ENCODE data around the gene ESPN.
A peak's percentile ranks its signal among the peaks of the same experiment; 100 is the strongest.
"Not testable (repeated sequence)": the region's sequence is repeated elsewhere in the genome, so short reads cannot be mapped to it uniquely, and the experiment has no call there.

ESPN gene

GRCh38 chr1:6440198-6441126, 15.9 kb downstream of the ESPN start:
- H3K27ac Mint-ChIP-seq, result no peak overlapping the region
- peaks cover 8% of the 10 kb centered on the region for H3K4me1 Mint-ChIP-seq
- DNase-seq, result peak; percentile 86
- H3K4me3 Mint-ChIP-seq, result peak overlapping the region; percentile 6
- no peaks in the 10 kb centered on the region for H3K36me3 Mint-ChIP-seq
- peaks cover 91% of the 10 kb centered on the region for H3K27me3 Mint-ChIP-seq
- CTCF ChIA-PET, result interaction anchor here (1.1 to 8.7 kb wide), 7 partner anchors 9 to 81 kb away, joined by 3 to 78 read pairs (median 5); partner anchors contain the start of gene HES2
- H3K9me3 Mint-ChIP-seq, result no peaks in the 10 kb centered on the region

DNA sequence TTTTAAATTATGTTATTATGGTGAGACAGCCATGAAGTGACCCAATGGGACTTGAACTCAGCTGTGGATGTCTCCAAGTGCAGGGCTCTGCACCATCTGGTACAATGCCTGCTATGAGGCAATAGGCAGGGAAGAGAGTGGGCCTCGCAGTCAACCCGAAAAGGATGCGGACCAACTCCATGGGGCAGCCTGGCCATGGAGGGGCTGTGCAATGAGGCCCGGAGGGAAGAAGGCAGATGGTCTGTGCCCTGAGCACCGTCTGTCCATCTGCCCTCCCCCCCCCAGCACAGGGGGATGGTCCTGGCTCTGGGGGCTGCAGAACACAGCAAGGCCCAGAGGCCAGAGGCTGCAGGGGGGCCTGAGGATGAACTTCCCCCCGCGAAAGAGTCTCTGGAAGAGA, 17.0 kb downstream of the ESPN start:
- no peaks in the 10 kb centered on the region for H3K9me3 Mint-ChIP-seq
- CTCF ChIA-PET, result interaction anchor here (0.6 to 8.7 kb wide), 5 partner anchors 13 to 82 kb away, joined by 3 to 78 read pairs (median 4); partner anchors contain the start of gene HES2

DNA sequence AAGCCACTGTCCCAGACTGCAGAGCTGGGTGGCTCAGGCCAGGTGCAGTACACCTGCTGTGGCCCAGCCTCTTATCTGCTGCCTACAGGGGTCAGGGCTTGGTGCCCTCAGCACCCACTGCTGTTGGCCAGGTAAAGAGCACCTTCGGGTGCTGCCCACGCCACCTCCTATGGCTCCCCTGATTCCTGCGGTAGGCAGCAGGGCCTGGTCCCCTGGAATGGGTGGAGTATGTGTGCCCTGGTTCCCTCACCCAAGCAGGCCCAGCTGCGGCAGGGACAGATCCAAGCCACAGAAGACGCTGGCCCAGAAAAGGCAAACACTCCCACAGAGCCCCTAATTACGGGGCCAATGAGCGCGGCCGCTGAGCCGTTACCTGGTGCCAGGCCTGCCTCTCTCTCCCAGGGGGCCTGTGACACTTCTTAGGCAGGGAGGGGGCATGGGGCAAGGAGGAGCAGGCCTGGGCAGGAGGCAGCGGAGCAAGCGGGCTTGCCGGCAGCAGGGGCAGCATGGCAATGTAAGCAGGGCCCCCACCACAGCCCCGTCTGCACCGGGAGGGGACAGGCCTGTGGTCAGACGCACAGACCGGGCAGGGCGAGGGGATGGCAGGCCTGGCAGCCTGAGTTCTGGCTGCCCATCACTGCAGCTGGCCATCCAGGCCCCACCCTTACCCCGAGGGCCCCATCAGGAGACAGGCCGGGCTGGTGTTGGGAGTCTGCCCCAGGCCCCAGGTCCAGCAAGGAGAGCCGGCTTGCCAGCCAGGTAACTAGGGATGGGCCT, 19.0 kb downstream of the ESPN start:
- CTCF ChIA-PET, result interaction anchor here (0.6 to 8.7 kb wide), 4 partner anchors 11 to 24 kb away, joined by 3 to 78 read pairs (median 3); partner anchors contain the start of gene HES2
- no peak for DNase-seq
- Mint-ChIP-seq H3K4me1 (peaks cover 19% of the 10 kb centered on the region), H3K36me3 (no peaks in the 10 kb centered on the region), H3K27me3 (peaks cover 100% of the 10 kb centered on the region), H3K9me3 (no peaks in the 10 kb centered on the region), H3K27ac (no peak overlapping the region), H3K4me3 (no peak overlapping the region)

More for the DNA sequence above, 17.0 kb downstream of the ESPN start:
- Mint-ChIP-seq H3K27me3 (peaks cover 94% of the 10 kb centered on the region), H3K36me3 (no peaks in the 10 kb centered on the region), H3K4me3 (no peak overlapping the region), H3K27ac (no peak overlapping the region), H3K4me1 (peaks cover 10% of the 10 kb centered on the region)
- DNase-seq, result no peak

DNA sequence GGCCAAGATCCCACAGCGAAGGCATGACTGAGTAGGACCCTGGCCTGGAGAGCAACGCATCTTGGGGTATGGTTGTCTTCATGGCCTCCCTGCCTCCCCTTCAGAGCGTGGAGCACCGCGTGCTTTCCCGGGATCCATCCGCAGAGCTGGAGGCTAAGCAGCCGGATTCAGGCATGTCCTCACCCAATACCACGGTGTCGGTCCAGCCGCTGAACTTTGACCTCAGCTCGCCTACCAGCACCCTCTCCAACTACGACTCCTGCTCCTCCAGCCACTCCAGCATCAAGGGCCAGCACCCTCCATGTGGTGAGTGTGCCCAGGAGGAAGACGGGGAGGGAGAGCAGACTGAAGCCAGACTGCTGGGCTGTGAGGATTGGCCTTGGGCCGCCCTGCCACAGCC, 19.8 kb downstream of the ESPN start:
- CTCF ChIA-PET, result interaction anchor here (8.7 kb wide), 1 partner anchor 23 kb away, joined by 78 read pairs; the partner anchor contains the start of gene HES2
- Mint-ChIP-seq H3K4me1 (peaks cover 21% of the 10 kb centered on the region), H3K9me3 (no peaks in the 10 kb centered on the region), H3K36me3 (no peaks in the 10 kb centered on the region), H3K27me3 (peaks cover 99% of the 10 kb centered on the region), H3K4me3 (no peak overlapping the region), H3K27ac (no peak overlapping the region)
- no peak for DNase-seq

DNA sequence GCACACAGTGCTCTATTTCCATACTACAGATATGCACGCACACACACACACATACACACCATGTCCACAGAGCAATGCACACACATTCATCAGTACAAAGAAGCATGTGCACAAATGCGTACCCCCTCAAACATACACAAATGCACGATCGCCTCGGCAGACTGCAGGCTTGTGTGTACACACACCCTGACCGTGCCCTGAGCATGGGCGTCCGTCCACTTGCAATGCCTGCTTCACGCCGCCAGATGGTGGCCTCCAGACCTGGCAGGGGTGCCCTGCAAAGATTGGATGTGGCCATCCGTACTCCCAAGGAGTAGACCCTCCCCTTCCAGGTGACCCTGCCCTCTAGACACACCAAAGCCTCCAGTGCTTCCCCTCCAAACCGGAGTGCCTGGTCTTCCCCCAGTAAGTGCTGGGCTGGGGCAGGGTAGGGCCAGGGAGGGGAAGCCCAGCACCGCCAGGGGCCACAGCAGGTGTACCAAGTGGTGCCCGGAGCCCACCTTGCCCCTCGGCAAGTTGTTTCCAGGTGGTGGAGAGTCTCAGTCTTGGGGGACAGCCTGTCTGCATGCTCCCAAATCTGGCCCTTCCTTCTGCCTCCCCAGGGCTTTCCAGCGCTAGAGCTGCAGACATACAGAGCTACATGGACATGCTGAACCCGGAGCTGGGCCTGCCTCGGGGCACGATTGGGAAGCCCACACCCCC, 20.6 kb downstream of the ESPN start:
- no peaks in the 10 kb centered on the region for H3K9me3 Mint-ChIP-seq
- CTCF ChIA-PET, result interaction anchor here (0.6 to 1.6 kb wide), 4 partner anchors 17 to 162 kb away, joined by 3 to 8 read pairs (median 3); no protein-coding TSS in a partner anchor
- no peaks in the 10 kb centered on the region for H3K36me3 Mint-ChIP-seq
- H3K27me3 Mint-ChIP-seq, result peaks cover 99% of the 10 kb centered on the region
- peak; percentile 61 for DNase-seq
- no peak overlapping the region for H3K27ac Mint-ChIP-seq
- no peak overlapping the region for H3K4me3 Mint-ChIP-seq
- H3K4me1 Mint-ChIP-seq, result peaks cover 23% of the 10 kb centered on the region

GRCh38 chr1:6445929-6446328, 21.4 kb downstream of the ESPN start:
- peaks cover 24% of the 10 kb centered on the region for H3K4me1 Mint-ChIP-seq
- H3K4me3 Mint-ChIP-seq, result not testable (repeated sequence)

GRCh38 chr1:6446665-6447015, 22.1 kb downstream of the ESPN start:
- H3K4me3 Mint-ChIP-seq, result no peak overlapping the region
- H3K4me1 Mint-ChIP-seq, result peaks cover 22% of the 10 kb centered on the region
- no peak overlapping the region for H3K27ac Mint-ChIP-seq
- CTCF ChIA-PET, result interaction anchor here (1.1 to 1.6 kb wide), 4 partner anchors 9 to 30 kb away, joined by 3 to 8 read pairs (median 4); no protein-coding TSS in a partner anchor
- H3K27me3 Mint-ChIP-seq, result peaks cover 99% of the 10 kb centered on the region
- no peaks in the 10 kb centered on the region for H3K36me3 Mint-ChIP-seq
- no peaks in the 10 kb centered on the region for H3K9me3 Mint-ChIP-seq
- no peak for DNase-seq

More at GRCh38 chr1:6445929-6446328, 21.4 kb downstream of the ESPN start:
- H3K27ac Mint-ChIP-seq, H3K9me3 Mint-ChIP-seq, H3K36me3 Mint-ChIP-seq, DNase-seq: not testable (repeated sequence)
- CTCF ChIA-PET, result interaction anchor here (0.7 to 1.6 kb wide), 3 partner anchors 16 to 31 kb away, joined by 3 to 8 read pairs (median 3); no protein-coding TSS in a partner anchor
- H3K27me3 Mint-ChIP-seq, result peaks cover 99% of the 10 kb centered on the region

- Mint-ChIP-seq H3K27ac (no peak overlapping the region), H3K9me3 (no peaks in the 10 kb centered on the region), H3K36me3 (no peaks in the 10 kb centered on the region), H3K4me3 (peak overlapping the region; percentile 21), H3K27me3 (peaks cover 99% of the 10 kb centered on the region), H3K4me1 (peaks cover 22% of the 10 kb centered on the region)
- CTCF ChIA-PET, result interaction anchor here (1.1 to 3.9 kb wide), 3 partner anchors 10 to 42 kb away, joined by 3 to 13 read pairs (median 4); no protein-coding TSS in a partner anchor
- no peak for DNase-seq
Observed at GRCh38 chr1:6447016-6447817, 22.6 kb downstream of the ESPN start.

DNA sequence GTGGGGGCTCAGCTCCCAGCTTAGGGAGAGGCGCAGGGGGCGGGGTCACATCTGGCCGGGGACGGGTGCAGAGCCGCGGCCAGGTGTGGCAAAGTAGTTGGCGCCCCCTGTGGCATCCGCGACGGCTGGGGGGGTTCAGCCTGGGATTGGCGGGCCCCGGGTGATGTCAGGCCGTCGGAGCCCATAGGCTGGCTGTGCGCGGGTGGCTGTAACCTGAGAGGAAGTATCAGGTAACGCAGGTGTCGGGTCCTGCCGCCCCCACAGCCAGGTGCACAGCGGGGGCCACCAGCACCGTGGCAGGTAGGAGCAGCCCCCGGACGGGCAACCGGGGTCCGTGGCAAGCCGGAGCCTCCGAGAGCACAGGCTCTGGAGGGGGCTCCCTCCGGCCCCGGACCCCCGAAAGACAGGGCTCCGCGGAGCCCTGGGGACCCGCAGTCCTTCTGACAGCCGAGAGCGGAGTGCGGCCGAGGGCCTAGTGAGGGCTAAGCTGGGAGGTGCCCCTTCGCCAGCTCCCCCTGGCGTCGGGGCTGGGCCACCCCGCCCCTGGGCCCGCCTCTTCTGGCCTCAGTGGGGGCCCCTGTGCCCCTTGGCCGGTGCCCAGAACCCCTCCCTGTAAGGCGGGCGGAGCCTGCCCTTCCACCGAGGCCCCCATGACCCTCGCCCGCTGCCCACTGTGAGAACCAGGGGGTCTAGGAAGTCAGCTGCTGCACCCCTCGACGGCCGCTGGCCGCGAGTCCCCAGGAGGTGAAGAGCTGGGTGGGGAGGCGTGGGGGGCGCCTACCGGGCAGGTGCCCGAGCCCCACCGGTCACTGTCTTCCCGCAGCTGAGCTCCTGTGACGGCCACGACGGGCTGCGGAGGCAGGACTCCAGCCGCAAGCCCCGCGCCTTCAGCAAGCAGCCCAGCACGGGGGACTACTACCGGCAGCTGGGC, 23.5 kb downstream of the ESPN start:
- Mint-ChIP-seq H3K27me3 (peaks cover 99% of the 10 kb centered on the region), H3K36me3 (no peaks in the 10 kb centered on the region), H3K4me1 (peaks cover 22% of the 10 kb centered on the region), H3K4me3 (peak overlapping the region; percentile 21), H3K27ac (no peak overlapping the region), H3K9me3 (no peaks in the 10 kb centered on the region)
- peak; percentile 56 for DNase-seq
- CTCF ChIA-PET, result interaction anchor here (0.8 to 3.9 kb wide), 2 partner anchors 9 to 41 kb away, joined by 3 to 13 read pairs; no protein-coding TSS in a partner anchor

DNA sequence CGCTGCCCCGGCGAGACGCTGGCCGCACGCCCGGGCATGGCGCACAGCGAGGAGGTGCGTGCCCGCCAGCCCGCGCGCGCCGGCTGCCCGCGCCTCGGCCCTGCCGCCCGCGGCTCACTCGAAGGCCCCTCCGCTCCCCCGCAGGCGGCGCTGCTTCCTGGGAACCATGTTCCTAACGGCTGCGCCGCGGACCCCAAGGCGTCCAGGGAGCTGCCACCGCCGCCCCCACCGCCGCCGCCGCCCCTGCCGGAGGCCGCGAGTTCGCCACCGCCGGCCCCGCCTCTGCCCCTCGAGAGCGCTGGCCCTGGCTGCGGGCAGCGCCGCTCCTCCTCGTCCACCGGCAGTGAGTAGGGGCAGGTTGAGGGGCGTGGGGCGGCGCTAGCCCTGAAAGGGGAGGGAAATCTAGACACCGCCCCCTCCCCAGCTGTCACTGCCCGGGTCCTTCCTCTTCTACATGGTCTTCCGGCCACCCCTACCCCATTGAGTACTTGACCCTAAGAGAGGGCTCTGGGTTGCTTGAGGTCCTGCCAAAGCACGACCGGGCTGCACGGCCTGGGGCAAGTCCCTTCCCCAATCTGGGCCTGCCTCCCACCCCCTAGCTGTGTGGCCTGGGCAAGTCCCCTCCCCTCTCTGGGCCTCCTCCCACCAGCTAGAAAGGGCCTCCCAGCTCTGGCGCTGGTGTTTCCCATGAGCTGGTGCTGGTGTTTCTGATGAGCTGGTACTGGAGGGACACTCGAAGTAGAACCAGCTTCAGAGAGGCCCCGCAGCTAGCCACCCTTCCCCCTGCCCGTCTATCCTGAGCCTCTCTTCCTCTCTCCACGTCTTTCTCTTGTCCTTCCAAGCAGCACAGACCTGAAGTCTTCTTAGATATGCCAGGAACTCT, 24.4 kb downstream of the ESPN start:
- no peaks in the 10 kb centered on the region for H3K9me3 Mint-ChIP-seq
- DNase-seq, result peak; percentile 47
- no peaks in the 10 kb centered on the region for H3K36me3 Mint-ChIP-seq

GRCh38 chr1:6450005-6450450, 25.5 kb downstream of the ESPN start:
- peaks cover 98% of the 10 kb centered on the region for H3K27me3 Mint-ChIP-seq
- no peak overlapping the region for H3K27ac Mint-ChIP-seq
- H3K4me1 Mint-ChIP-seq, result peaks cover 32% of the 10 kb centered on the region
- no peak for DNase-seq
- no peak overlapping the region for H3K4me3 Mint-ChIP-seq
- H3K36me3 Mint-ChIP-seq, result no peaks in the 10 kb centered on the region
- H3K9me3 Mint-ChIP-seq, result no peaks in the 10 kb centered on the region
- CTCF ChIA-PET, result interaction anchor here (1.0 to 3.9 kb wide), 6 partner anchors 8 to 203 kb away, joined by 3 to 13 read pairs (median 4); no protein-coding TSS in a partner anchor

More for the DNA sequence above, 24.4 kb downstream of the ESPN start:
- peak overlapping the region; percentile 33 for H3K4me3 Mint-ChIP-seq
- CTCF ChIA-PET, result interaction anchor here (0.6 to 3.9 kb wide), 8 partner anchors 9 to 202 kb away, joined by 3 to 13 read pairs (median 4); no protein-coding TSS in a partner anchor
- peaks cover 28% of the 10 kb centered on the region for H3K4me1 Mint-ChIP-seq
- H3K27ac Mint-ChIP-seq, result no peak overlapping the region
- H3K27me3 Mint-ChIP-seq, result peaks cover 99% of the 10 kb centered on the region

Measured in activated naive CD4-positive, alpha-beta T cell treated with anti-CD3 and anti-CD28 coated beads, Interleukin-2, amount 10 ng/mL, durations not matched to agents 7 days and 5 days (primary cell).